Right lobe of liver (tissue), 4 donors: ENCODE results near the gene KPTN.

Experiments
- POLR2A ChIP-seq: fragments of 450-650 bp; IDR thresholded peaks from one replicate; pipeline ENCODE4 v1.6.1; 2017; ENCODE audit warnings: antibody characterized with exemption, mild to moderate bottlenecking
- TF ChIP-seq, protein P1 (sequence below), 4 donors: fragments of 200-600 bp in 3 of 4; fragments of 450-650 bp in 1 of 4; IDR thresholded peaks; one replicate each; pipeline versions ENCODE4 v1.5.1 to v1.8.0; 2016 to 2022; ENCODE audit warnings: antibody characterized with exemption in 4 of 4, mild to moderate bottlenecking in 2 of 4
- donor health status: DM: no; HTN: no; CAD: no.
- donor health status: DM: no; HTN: no; CAD: no.
- donor health status: DM: no; HTN: yes; CAD: no.

DNA sequence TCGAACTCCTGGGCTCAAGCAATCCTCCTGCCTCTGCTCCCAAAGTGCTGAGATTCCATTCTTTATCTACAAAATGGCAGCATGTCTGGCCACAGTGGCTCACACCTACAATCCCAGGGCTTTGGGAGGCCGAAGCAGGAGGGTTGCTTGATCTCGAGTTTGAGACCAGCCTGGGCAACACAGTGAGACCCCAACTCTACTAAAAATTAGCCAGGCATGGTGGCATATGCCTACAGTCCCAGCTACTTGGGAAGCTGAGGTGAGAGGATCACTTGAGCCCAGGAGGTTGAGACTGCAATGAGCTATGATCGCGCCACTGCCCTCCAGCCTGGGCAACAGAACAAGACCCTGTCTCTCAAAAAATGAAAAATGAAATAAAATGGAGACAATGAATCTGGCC lies 24.7 kb upstream of the KPTN start:
- TF ChIP-seq POLR2A: no peak
- TF ChIP-seq, protein P1, sequence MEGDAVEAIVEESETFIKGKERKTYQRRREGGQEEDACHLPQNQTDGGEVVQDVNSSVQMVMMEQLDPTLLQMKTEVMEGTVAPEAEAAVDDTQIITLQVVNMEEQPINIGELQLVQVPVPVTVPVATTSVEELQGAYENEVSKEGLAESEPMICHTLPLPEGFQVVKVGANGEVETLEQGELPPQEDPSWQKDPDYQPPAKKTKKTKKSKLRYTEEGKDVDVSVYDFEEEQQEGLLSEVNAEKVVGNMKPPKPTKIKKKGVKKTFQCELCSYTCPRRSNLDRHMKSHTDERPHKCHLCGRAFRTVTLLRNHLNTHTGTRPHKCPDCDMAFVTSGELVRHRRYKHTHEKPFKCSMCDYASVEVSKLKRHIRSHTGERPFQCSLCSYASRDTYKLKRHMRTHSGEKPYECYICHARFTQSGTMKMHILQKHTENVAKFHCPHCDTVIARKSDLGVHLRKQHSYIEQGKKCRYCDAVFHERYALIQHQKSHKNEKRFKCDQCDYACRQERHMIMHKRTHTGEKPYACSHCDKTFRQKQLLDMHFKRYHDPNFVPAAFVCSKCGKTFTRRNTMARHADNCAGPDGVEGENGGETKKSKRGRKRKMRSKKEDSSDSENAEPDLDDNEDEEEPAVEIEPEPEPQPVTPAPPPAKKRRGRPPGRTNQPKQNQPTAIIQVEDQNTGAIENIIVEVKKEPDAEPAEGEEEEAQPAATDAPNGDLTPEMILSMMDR (IDR thresholded peaks at IDR 0.05): no peak
